HEK293 (cell line): Measurements from ENCODE around the gene DIP2C.

Source experiments
- CTCF ChIA-PET: fragments of 350-600 bp; formaldehyde crosslinking; extraction: SDS; loops from one replicate; lab custom pipeline; 2021; ENCODE audit warnings: antibody characterized with exemption; lab: Yijun Ruan, JAX
- POLR2A ChIA-PET: fragments of 300-600 bp; formaldehyde crosslinking; extraction: SDS; loops from one replicate; lab custom pipeline; 2020; ENCODE audit warnings: antibody characterized with exemption, inconsistent platforms; lab: Yijun Ruan, JAX
- H3K27ac ChIP-seq: fragments of 200-500 bp; sonication (Bioruptor generic); 2 replicates; pipeline ENCODE4 v1.5.1; 2014; ENCODE audit warnings: low read depth, low read length, control low read depth, inconsistent platforms; ENCODE audit errors: extremely low read depth
- H3K36me3 ChIP-seq, 2 experiments: fragments of 200-500 bp in 1 of 2; sonication (Bioruptor generic) in 1 of 2; 1 replicate in 1 of 2; 2 replicates in 1 of 2; pipeline ENCODE4 v1.5.1; 2014 to 2017; ENCODE audit warnings: inconsistent platforms in 2 of 2, low read length in 2 of 2; ENCODE audit not compliant: control insufficient read depth in 2 of 2, insufficient read depth in 1 of 2
- H3K4me1 ChIP-seq: fragments of 200-500 bp; sonication (Bioruptor generic); 2 replicates; pipeline ENCODE4 v1.5.1; 2014; ENCODE audit warnings: mild to moderate bottlenecking, low read length, inconsistent platforms; ENCODE audit not compliant: control insufficient read depth, insufficient read depth
- H3K4me3 ChIP-seq: 2 replicates; pipeline ENCODE4 v1.5.1; 2011; ENCODE audit warnings: low read depth, mild to moderate bottlenecking, control low read depth, low read length, moderate library complexity
- H3K9me3 ChIP-seq: fragments of 200-500 bp; sonication (Bioruptor generic); 2 replicates; pipeline ENCODE4 v1.5.1; 2014; ENCODE audit warnings: low read depth, low read length, inconsistent platforms; ENCODE audit not compliant: control insufficient read depth, insufficient read depth
- KLF1 ChIP-seq: fragments of 450-650 bp; formaldehyde crosslinking; IDR thresholded peaks from 2 replicates; pipeline ENCODE4 v1.5.1; 2016; ENCODE audit warnings: missing biosample characterization, missing genetic modification characterization
- REPIN1 ChIP-seq: fragments of 450-650 bp; formaldehyde crosslinking; IDR thresholded peaks from 2 replicates; pipeline ENCODE4 v1.5.1; 2017; ENCODE audit warnings: missing biosample characterization, missing genetic modification characterization, low read depth
- REST ChIP-seq: fragments of 450-650 bp; formaldehyde crosslinking; IDR thresholded peaks from 2 replicates; pipeline ENCODE4 v1.5.1; 2016; ENCODE audit warnings: missing biosample characterization, missing genetic modification characterization
- ZBTB21 ChIP-seq: fragments of 450-650 bp; formaldehyde crosslinking; IDR thresholded peaks from 2 replicates; pipeline ENCODE4 v1.5.1; 2017; ENCODE audit warnings: missing biosample characterization, missing genetic modification characterization
- ZFP41 ChIP-seq: fragments of 450-650 bp; formaldehyde crosslinking; IDR thresholded peaks from 2 replicates; pipeline ENCODE4 v1.5.1; 2016; ENCODE audit warnings: missing biosample characterization, missing genetic modification characterization, borderline replicate concordance
- ZNF157 ChIP-seq: fragments of 450-650 bp; formaldehyde crosslinking; IDR thresholded peaks from 2 replicates; pipeline ENCODE4 v1.5.1; 2016; ENCODE audit warnings: missing biosample characterization, missing genetic modification characterization
- ZNF184 ChIP-seq: fragments of 450-650 bp; IDR thresholded peaks from 2 replicates; pipeline ENCODE4 v1.5.1; 2018; ENCODE audit warnings: missing biosample characterization, mild to moderate bottlenecking, missing genetic modification characterization
- ZNF211 ChIP-seq: fragments of 450-650 bp; formaldehyde crosslinking; IDR thresholded peaks from 2 replicates; pipeline ENCODE4 v1.5.1; 2016; ENCODE audit warnings: low read depth, missing biosample characterization, missing genetic modification characterization
- ZNF423 ChIP-seq: fragments of 450-650 bp; formaldehyde crosslinking; IDR thresholded peaks from 2 replicates; pipeline ENCODE4 v1.5.1; 2016; ENCODE audit warnings: missing biosample characterization, missing genetic modification characterization
- ZNF544 ChIP-seq: fragments of 450-650 bp; formaldehyde crosslinking; IDR thresholded peaks from 2 replicates; pipeline ENCODE4 v1.5.0; 2017; ENCODE audit warnings: missing biosample characterization, missing genetic modification characterization
- ZNF704 ChIP-seq: fragments of 450-650 bp; formaldehyde crosslinking; IDR thresholded peaks from 2 replicates; pipeline ENCODE4 v1.5.1; 2016; ENCODE audit warnings: missing biosample characterization, missing genetic modification characterization
- ZSCAN16 ChIP-seq: fragments of 450-650 bp; formaldehyde crosslinking; IDR thresholded peaks from 2 replicates; pipeline ENCODE4 v1.5.1; 2016; ENCODE audit warnings: missing biosample characterization, missing genetic modification characterization
- ZSCAN23 ChIP-seq: fragments of 450-650 bp; formaldehyde crosslinking; IDR thresholded peaks from 2 replicates; pipeline ENCODE4 v1.5.1; 2016; ENCODE audit warnings: missing biosample characterization, missing genetic modification characterization
- TF ChIP-seq, protein P1 (sequence below): fragments of 450-650 bp; formaldehyde crosslinking; IDR thresholded peaks from 2 replicates; pipeline ENCODE4 v1.5.1; 2017; ENCODE audit warnings: missing biosample characterization, missing genetic modification characterization
- TF ChIP-seq, protein P2 (sequence below): fragments of 450-650 bp; formaldehyde crosslinking; IDR thresholded peaks from 2 replicates; pipeline ENCODE4 v1.5.1; 2016; ENCODE audit warnings: missing biosample characterization, missing genetic modification characterization, borderline replicate concordance
- TF ChIP-seq, protein P3 (sequence below): fragments of 450-650 bp; formaldehyde crosslinking; IDR thresholded peaks from 2 replicates; pipeline ENCODE4 v1.5.1; 2016; ENCODE audit warnings: missing biosample characterization, missing genetic modification characterization

The DIP2C gene

GRCh38 chr10:707861-708260 is 18.4 kb upstream of the DIP2C start:
- Histone ChIP-seq H3K36me3 (no peaks in the 10 kb centered on the region), H3K27ac (no peak overlapping the region), H3K4me1 (no peaks in the 10 kb centered on the region), H3K4me3 (no peak overlapping the region), H3K9me3 (no peaks in the 10 kb centered on the region)
- ChIA-PET POLR2A (no interaction called here), CTCF (no interaction called here)
- TF ChIP-seq KLF1 (tag by site-specific recombination) (no peak), ZBTB21 (tag by site-specific recombination) (no peak), ZNF157 (tag by site-specific recombination) (no peak), REPIN1 (tag by site-specific recombination) (no peak), ZNF544 (no peak), ZFP41 (tag by site-specific recombination) (no peak), ZNF704 (tag by site-specific recombination) (no peak)
- TF ChIP-seq, protein P1, sequence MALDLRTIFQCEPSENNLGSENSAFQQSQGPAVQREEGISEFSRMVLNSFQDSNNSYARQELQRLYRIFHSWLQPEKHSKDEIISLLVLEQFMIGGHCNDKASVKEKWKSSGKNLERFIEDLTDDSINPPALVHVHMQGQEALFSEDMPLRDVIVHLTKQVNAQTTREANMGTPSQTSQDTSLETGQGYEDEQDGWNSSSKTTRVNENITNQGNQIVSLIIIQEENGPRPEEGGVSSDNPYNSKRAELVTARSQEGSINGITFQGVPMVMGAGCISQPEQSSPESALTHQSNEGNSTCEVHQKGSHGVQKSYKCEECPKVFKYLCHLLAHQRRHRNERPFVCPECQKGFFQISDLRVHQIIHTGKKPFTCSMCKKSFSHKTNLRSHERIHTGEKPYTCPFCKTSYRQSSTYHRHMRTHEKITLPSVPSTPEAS (tag by site-specific recombination) = no peak

DNA sequence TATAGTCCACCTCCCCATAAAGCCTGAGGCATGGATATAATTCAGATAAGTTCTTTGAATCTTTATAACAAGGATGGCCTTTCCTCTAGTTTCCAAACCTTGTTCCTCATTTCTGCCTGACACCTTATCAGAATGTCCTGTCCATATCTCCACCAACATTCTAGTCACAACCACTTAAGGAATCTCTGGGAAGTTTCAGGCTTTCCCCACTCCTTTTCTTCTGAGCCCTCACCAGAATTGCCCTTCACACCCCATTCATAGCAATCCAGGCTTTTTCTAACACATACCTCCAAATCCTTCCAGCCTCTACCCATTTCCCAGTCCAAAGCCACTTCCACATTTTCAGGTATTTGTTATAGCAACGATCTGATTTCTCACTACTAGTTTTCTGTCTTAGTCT is 18.0 kb upstream of the DIP2C start:
- Histone ChIP-seq H3K9me3 (no peaks in the 10 kb centered on the region), H3K4me3 (no peak overlapping the region), H3K27ac (no peak overlapping the region), H3K4me1 (no peaks in the 10 kb centered on the region), H3K36me3 (no peaks in the 10 kb centered on the region)
- POLR2A ChIA-PET = no interaction called here
- CTCF ChIA-PET = interaction anchor here (0.6 kb wide), 1 partner anchor 13 kb away, joined by 3 read pairs; no protein-coding TSS in a partner anchor
- no peak for TF ChIP-seq ZNF211
- TF ChIP-seq, protein P2, sequence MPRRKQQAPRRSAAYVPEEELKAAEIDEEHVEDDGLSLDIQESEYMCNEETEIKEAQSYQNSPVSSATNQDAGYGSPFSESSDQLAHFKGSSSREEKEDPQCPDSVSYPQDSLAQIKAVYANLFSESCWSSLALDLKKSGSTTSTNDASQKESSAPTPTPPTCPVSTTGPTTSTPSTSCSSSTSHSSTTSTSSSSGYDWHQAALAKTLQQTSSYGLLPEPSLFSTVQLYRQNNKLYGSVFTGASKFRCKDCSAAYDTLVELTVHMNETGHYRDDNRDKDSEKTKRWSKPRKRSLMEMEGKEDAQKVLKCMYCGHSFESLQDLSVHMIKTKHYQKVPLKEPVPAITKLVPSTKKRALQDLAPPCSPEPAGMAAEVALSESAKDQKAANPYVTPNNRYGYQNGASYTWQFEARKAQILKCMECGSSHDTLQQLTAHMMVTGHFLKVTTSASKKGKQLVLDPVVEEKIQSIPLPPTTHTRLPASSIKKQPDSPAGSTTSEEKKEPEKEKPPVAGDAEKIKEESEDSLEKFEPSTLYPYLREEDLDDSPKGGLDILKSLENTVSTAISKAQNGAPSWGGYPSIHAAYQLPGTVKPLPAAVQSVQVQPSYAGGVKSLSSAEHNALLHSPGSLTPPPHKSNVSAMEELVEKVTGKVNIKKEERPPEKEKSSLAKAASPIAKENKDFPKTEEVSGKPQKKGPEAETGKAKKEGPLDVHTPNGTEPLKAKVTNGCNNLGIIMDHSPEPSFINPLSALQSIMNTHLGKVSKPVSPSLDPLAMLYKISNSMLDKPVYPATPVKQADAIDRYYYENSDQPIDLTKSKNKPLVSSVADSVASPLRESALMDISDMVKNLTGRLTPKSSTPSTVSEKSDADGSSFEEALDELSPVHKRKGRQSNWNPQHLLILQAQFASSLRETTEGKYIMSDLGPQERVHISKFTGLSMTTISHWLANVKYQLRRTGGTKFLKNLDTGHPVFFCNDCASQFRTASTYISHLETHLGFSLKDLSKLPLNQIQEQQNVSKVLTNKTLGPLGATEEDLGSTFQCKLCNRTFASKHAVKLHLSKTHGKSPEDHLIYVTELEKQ (tag by site-specific recombination) = no peak
- TF ChIP-seq ZNF423 (tag by site-specific recombination) = no peak

- no peaks in the 10 kb centered on the region for H3K4me1 ChIP-seq
- no peak overlapping the region for H3K4me3 ChIP-seq
- POLR2A ChIA-PET = no interaction called here
- TF ChIP-seq ZSCAN16 (tag by site-specific recombination) (no peak), ZSCAN23 (no peak), ZNF184 (tag by site-specific recombination) (no peak), REST (tag by site-specific recombination) (no peak)
- TF ChIP-seq, protein P3, sequence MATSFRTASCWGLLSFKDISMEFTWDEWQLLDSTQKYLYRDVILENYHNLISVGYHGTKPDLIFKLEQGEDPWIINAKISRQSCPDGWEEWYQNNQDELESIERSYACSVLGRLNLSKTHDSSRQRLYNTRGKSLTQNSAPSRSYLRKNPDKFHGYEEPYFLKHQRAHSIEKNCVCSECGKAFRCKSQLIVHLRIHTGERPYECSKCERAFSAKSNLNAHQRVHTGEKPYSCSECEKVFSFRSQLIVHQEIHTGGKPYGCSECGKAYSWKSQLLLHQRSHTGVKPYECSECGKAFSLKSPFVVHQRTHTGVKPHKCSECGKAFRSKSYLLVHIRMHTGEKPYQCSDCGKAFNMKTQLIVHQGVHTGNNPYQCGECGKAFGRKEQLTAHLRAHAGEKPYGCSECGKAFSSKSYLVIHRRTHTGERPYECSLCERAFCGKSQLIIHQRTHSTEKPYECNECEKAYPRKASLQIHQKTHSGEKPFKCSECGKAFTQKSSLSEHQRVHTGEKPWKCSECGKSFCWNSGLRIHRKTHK = peak; percentile 94
- TF ChIP-seq, all 188 proteins: peak for 1
- CTCF ChIA-PET = interaction anchor here (0.6 kb wide), 1 partner anchor 350 kb away, joined by 3 read pairs; no protein-coding TSS in a partner anchor
- no peaks in the 10 kb centered on the region for H3K9me3 ChIP-seq
- no peaks in the 10 kb centered on the region for H3K36me3 ChIP-seq
- H3K27ac ChIP-seq = no peak overlapping the region
Observed at GRCh38 chr10:703118-703517, 13.7 kb upstream of the DIP2C start.
